Smooth muscle cell (in vitro differentiated cells): ENCODE measurements around the gene VAC14. TPM values are rescaled to one million over a fixed set of nuclear protein-coding genes. Genes with fewer than 3 reads are reported as not detected.

Experiments used
- DNase-seq: peaks from one replicate; lab custom pipeline; 2025; ENCODE audit not compliant: unreplicated experiment; lab: John Stamatoyannopoulos, UW
- H2AFZ ChIP-seq: fragments of 200-600 bp; sonication (generic); 2 replicates; pipeline ENCODE4 v1.6.0; 2016; ENCODE audit warnings: antibody characterized with exemption, low read depth, mild to moderate bottlenecking
- H3F3A ChIP-seq: fragments of 200-600 bp; sonication (generic); 2 replicates; pipeline ENCODE4 v1.6.0; 2017; ENCODE audit warnings: antibody characterized with exemption, low read depth
- H3K27ac ChIP-seq: fragments of 200-600 bp; sonication (generic); 2 replicates; pipeline ENCODE4 v1.5.1; 2016; ENCODE audit warnings: low read depth, mild to moderate bottlenecking
- H3K27me3 ChIP-seq: fragments of 200-600 bp; sonication (generic); 2 replicates; pipeline ENCODE4 v1.6.1; 2016; ENCODE audit warnings: low read depth, mild to moderate bottlenecking
- H3K36me3 ChIP-seq: fragments of 200-600 bp; sonication (generic); 2 replicates; pipeline ENCODE4 v1.5.1; 2016; ENCODE audit warnings: low read depth
- H3K4me1 ChIP-seq: fragments of 200-600 bp; sonication (generic); 2 replicates; pipeline ENCODE4 v1.5.1; 2016; ENCODE audit warnings: low read depth
- H3K4me2 ChIP-seq: fragments of 200-600 bp; sonication (generic); 2 replicates; pipeline ENCODE4 v1.6.0; 2016; ENCODE audit warnings: mild to moderate bottlenecking
- H3K4me3 ChIP-seq: fragments of 200-600 bp; sonication (generic); 2 replicates; pipeline ENCODE4 v1.5.1; 2016; ENCODE audit warnings: mild to moderate bottlenecking
- H3K79me2 ChIP-seq: fragments of 200-600 bp; sonication (generic); 2 replicates; pipeline ENCODE4 v1.6.0; 2016; ENCODE audit warnings: low read depth, mild to moderate bottlenecking
- H3K9ac ChIP-seq: fragments of 200-600 bp; sonication (generic); 2 replicates; pipeline ENCODE4 v1.6.0; 2016; ENCODE audit warnings: low read depth
- H3K9me3 ChIP-seq: fragments of 200-600 bp; sonication (generic); replicated peaks from 2 replicates; pipeline ENCODE4 v1.5.1; 2016; ENCODE audit warnings: low read depth
- H4K20me1 ChIP-seq: fragments of 200-600 bp; sonication (generic); 2 replicates; pipeline ENCODE4 v1.6.0; 2016; ENCODE audit warnings: low read depth
- CTCF ChIP-seq: fragments of 200-600 bp; sonication (generic); IDR thresholded peaks from 2 replicates; pipeline ENCODE4 v1.5.1; 2017; ENCODE audit warnings: borderline replicate concordance, mild to moderate bottlenecking, antibody characterized with exemption; ENCODE audit not compliant: insufficient read depth, poor library complexity, severe bottlenecking
- WGBS: methylation state at CpG from one replicate; pipeline ENCODE4 v1.1.7; 2016; ENCODE audit warnings: low lambda C conversion rate; 5-methylcytosine and 5-hydroxymethylcytosine counted together
- polyA plus RNA-seq: library from polyadenylated mRNA; unstranded; fragments of >200 nt; fragmentation: Nextera tagmentation; extraction: Ambion mirVana; gene quantifications from 2 replicates; pipeline ENCODE4 v1.2.1, GENCODE V29; 2016
- total RNA-seq: library from RNA; depleted of rRNA; stranded (reverse); fragments of >200 nt; gene quantifications from 2 replicates; pipeline ENCODE4 v1.2.3, GENCODE V29; 2014

The VAC14 gene
- total and polyA plus RNA-seq, 2 experiments from 2014 or later, result 27.9 to 52.3 TPM

- Histone ChIP-seq H3K4me1 (peaks cover 11% of the 10 kb centered on the region), H2AFZ (no peak overlapping the region), H3K27me3 (no peaks in the 10 kb centered on the region), H3K9ac (no peak overlapping the region), H3K9me3 (no peaks in the 10 kb centered on the region), H3K27ac (no peak overlapping the region), H3K36me3 (no peaks in the 10 kb centered on the region), H4K20me1 (no peaks in the 10 kb centered on the region), H3K79me2 (no peaks in the 10 kb centered on the region), H3K4me2 (no peak overlapping the region), H3F3A (no peaks in the 10 kb centered on the region), H3K4me3 (no peak overlapping the region)
- WGBS, result 81% methylated on average over 15 of the region's 15 CpGs
- no peak for TF ChIP-seq CTCF
- no peak for DNase-seq
Measured at GRCh38 chr16:70724146-70725023, 76.6 kb downstream of the VAC14 start.

DNA sequence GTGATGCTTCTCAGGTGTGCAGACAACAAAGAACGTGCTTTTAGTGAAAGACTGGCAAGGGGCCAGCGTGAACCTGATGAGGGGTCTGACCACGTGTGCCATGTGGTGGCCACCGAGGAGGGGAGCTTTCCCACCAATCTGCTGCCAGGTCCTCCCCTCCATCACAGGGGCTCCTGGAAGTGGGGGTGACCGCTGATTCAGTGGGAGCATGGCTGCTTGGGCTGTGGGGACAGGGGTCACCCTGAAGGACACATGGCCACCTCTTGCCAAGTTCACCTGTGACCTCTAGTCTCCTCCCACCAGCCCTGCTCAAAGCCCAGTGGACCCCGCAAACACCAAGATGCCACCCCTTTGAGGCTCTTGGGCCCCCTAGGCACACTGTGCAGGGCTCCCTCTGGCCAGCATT lies 77.2 kb downstream of the VAC14 start:
- H3F3A ChIP-seq, result no peaks in the 10 kb centered on the region
- no peak overlapping the region for H3K27ac ChIP-seq
- no peaks in the 10 kb centered on the region for H3K79me2 ChIP-seq
- 96% methylated on average over 6 of the region's 6 CpGs for WGBS
- no peak for TF ChIP-seq CTCF
- no peak overlapping the region for H3K4me3 ChIP-seq
- H3K9me3 ChIP-seq, result no peaks in the 10 kb centered on the region
- no peak overlapping the region for H3K9ac ChIP-seq
- H4K20me1 ChIP-seq, result no peaks in the 10 kb centered on the region
- peaks cover 11% of the 10 kb centered on the region for H3K4me1 ChIP-seq
- no peak overlapping the region for H2AFZ ChIP-seq
- no peaks in the 10 kb centered on the region for H3K27me3 ChIP-seq
- H3K36me3 ChIP-seq, result no peaks in the 10 kb centered on the region
- no peak overlapping the region for H3K4me2 ChIP-seq
- no peak for DNase-seq

DNA sequence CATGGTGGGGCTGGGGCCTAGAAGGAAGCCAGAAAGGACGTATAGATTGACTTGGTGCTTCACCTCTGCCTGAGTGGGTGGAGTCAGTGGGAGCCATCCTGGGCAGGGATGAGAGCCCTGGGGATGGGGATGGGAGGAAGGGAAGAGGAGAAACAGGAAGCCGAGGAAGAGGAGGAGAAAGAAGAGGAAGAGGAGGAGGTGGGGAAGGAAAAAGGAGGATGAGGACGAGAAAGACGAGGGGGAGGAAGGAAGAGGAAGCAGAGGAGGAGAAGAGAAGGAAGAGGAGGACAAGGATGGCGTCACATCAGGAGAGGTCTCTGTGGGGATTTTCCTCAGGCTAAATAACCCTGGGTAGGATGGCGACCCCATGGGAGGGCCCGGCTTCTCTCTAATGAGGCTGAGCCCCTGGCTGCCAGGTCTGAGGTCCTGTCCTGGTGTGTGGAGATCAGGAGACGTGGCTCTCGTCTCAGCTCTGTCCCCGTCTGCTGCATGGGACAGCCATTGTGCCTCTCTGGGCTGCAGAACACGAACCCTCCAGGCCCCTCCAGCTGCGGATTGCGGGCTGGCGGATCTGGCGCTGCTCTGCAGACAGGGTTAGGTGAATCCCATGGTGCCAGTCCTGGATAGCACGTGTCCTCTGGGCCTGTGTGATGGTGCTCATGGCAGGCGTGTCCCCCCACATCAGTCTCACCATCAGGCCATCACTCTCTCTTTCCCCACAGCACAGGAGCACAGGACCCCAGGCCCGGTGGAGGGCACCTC lies 79.6 kb downstream of the VAC14 start:
- no peak overlapping the region for H3K4me3 ChIP-seq
- H3K36me3 ChIP-seq, result no peaks in the 10 kb centered on the region
- no peaks in the 10 kb centered on the region for H3K79me2 ChIP-seq
- H2AFZ ChIP-seq, result no peak overlapping the region
- no peak for DNase-seq
- H3K4me2 ChIP-seq, result no peak overlapping the region
- no peaks in the 10 kb centered on the region for H4K20me1 ChIP-seq
- no peaks in the 10 kb centered on the region for H3F3A ChIP-seq
- H3K9me3 ChIP-seq, result no peaks in the 10 kb centered on the region
- H3K27ac ChIP-seq, result no peak overlapping the region
- no peak overlapping the region for H3K9ac ChIP-seq
- 86% methylated on average over 18 of the region's 18 CpGs for WGBS
- H3K4me1 ChIP-seq, result peaks cover 11% of the 10 kb centered on the region
- no peak for TF ChIP-seq CTCF
- no peaks in the 10 kb centered on the region for H3K27me3 ChIP-seq
